WTC11 (cell line): ENCODE results near the gene NMU.

ENCODE experiments used
- CBFB ChIP-seq: sonication (generic); formaldehyde crosslinking; IDR thresholded peaks from 2 replicates; pipeline ENCODE4 v1.8.1; 2022; ENCODE audit warnings: mild to moderate bottlenecking, low read depth, missing genetic modification reagents
- EMX1 ChIP-seq: fragments of 250-450 bp; sonication (Bioruptor Pico); IDR thresholded peaks from 2 replicates; pipeline ENCODE4 v1.8.0; 2021; ENCODE audit warnings: mild to moderate bottlenecking
- FOXJ3 ChIP-seq: sonication (generic); formaldehyde crosslinking; IDR thresholded peaks from 2 replicates; pipeline ENCODE4 v1.9.0; 2021; ENCODE audit warnings: missing genetic modification reagents, mild to moderate bottlenecking, borderline replicate concordance
- RELA ChIP-seq: sonication (generic); formaldehyde crosslinking; IDR thresholded peaks from 2 replicates; pipeline ENCODE4 v1.8.1; 2022; ENCODE audit warnings: missing genetic modification reagents, mild to moderate bottlenecking, borderline replicate concordance
- ZNF232 ChIP-seq: sonication (generic); formaldehyde crosslinking; IDR thresholded peaks from 2 replicates; pipeline ENCODE4 v1.8.0; 2022; ENCODE audit warnings: mild to moderate bottlenecking, missing genetic modification reagents
- ZNF263 ChIP-seq: sonication (generic); formaldehyde crosslinking; IDR thresholded peaks from 2 replicates; pipeline ENCODE4 v1.8.1; 2022; ENCODE audit warnings: low read depth, mild to moderate bottlenecking, moderate library complexity, missing genetic modification reagents
- TF ChIP-seq, protein P1 (sequence below): sonication (generic); formaldehyde crosslinking; IDR thresholded peaks from 2 replicates; pipeline ENCODE4 v1.8.0; 2022; ENCODE audit warnings: mild to moderate bottlenecking, missing genetic modification reagents
- TF ChIP-seq, protein P2 (sequence below): sonication (generic); formaldehyde crosslinking; IDR thresholded peaks from 2 replicates; pipeline ENCODE4 v1.8.1; 2022; ENCODE audit warnings: mild to moderate bottlenecking, missing genetic modification reagents, moderate library complexity, borderline replicate concordance
- TF ChIP-seq, protein P3 (sequence below): sonication (generic); formaldehyde crosslinking; IDR thresholded peaks from 2 replicates; pipeline ENCODE4 v1.8.0; 2023; ENCODE audit warnings: mild to moderate bottlenecking, missing genetic modification reagents
- TF ChIP-seq, protein P4 (sequence below): fragments of 200-600 bp; IDR thresholded peaks from 2 replicates; pipeline ENCODE4 v1.8.0; 2022; ENCODE audit warnings: antibody characterized with exemption
- TF ChIP-seq, protein P5 (sequence below): sonication (generic); formaldehyde crosslinking; IDR thresholded peaks from 2 replicates; pipeline ENCODE4 v1.8.1; 2023; ENCODE audit warnings: mild to moderate bottlenecking, moderate library complexity, missing genetic modification reagents
- TF ChIP-seq, protein P6 (sequence below): sonication (generic); formaldehyde crosslinking; IDR thresholded peaks from 2 replicates; pipeline ENCODE4 v1.8.1; 2022; ENCODE audit warnings: mild to moderate bottlenecking, moderate library complexity, missing genetic modification reagents

DNA sequence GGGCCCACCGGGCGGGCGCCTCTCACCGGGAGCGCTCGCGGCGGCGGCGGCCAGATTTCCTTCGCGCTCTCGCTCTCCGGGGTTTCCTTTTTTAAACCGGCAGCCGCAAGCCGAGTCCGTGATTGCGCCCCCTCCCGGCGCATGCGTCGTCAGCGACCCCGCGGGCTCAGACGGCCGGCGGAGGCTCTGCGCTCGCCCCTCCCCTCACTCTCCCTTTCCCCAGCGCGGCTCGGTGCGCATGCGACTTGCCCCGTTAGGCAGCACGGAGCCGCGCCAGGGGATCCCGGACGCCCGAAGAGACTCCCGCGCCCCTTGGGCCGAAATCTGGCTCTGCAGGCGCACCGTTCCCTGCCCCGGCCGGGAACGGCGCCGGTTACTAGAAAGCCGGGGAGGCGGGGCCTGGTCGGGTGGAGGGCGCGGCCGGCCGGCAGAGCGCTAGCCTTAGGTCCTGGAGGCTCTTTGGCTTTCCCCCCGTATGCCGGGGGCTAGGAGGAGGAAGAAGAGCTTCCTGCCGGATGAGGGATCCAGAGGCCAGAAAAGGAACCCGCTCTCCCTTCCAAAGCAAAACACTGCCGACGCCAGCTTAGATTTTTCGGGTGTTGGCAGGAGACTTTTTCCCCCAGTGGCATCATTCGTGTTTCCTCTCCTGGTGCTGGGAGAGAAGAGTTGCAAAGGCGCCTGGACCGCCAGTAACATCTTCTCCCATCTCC is 89.2 kb downstream of the NMU start, which contains the start of gene CLOCK:
- TF ChIP-seq, protein P1, sequence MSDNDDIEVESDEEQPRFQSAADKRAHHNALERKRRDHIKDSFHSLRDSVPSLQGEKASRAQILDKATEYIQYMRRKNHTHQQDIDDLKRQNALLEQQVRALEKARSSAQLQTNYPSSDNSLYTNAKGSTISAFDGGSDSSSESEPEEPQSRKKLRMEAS (CRISPR knock-in tag): peak; percentile 69
- TF ChIP-seq, protein P2, sequence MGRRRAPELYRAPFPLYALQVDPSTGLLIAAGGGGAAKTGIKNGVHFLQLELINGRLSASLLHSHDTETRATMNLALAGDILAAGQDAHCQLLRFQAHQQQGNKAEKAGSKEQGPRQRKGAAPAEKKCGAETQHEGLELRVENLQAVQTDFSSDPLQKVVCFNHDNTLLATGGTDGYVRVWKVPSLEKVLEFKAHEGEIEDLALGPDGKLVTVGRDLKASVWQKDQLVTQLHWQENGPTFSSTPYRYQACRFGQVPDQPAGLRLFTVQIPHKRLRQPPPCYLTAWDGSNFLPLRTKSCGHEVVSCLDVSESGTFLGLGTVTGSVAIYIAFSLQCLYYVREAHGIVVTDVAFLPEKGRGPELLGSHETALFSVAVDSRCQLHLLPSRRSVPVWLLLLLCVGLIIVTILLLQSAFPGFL (CRISPR knock-in tag): no peak
- TF ChIP-seq, protein P3, sequence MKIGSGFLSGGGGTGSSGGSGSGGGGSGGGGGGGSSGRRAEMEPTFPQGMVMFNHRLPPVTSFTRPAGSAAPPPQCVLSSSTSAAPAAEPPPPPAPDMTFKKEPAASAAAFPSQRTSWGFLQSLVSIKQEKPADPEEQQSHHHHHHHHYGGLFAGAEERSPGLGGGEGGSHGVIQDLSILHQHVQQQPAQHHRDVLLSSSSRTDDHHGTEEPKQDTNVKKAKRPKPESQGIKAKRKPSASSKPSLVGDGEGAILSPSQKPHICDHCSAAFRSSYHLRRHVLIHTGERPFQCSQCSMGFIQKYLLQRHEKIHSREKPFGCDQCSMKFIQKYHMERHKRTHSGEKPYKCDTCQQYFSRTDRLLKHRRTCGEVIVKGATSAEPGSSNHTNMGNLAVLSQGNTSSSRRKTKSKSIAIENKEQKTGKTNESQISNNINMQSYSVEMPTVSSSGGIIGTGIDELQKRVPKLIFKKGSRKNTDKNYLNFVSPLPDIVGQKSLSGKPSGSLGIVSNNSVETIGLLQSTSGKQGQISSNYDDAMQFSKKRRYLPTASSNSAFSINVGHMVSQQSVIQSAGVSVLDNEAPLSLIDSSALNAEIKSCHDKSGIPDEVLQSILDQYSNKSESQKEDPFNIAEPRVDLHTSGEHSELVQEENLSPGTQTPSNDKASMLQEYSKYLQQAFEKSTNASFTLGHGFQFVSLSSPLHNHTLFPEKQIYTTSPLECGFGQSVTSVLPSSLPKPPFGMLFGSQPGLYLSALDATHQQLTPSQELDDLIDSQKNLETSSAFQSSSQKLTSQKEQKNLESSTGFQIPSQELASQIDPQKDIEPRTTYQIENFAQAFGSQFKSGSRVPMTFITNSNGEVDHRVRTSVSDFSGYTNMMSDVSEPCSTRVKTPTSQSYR: 0 out of 2 replicates have a peak, but pooled peaks have one; percentile 64
- TF ChIP-seq, protein P4, sequence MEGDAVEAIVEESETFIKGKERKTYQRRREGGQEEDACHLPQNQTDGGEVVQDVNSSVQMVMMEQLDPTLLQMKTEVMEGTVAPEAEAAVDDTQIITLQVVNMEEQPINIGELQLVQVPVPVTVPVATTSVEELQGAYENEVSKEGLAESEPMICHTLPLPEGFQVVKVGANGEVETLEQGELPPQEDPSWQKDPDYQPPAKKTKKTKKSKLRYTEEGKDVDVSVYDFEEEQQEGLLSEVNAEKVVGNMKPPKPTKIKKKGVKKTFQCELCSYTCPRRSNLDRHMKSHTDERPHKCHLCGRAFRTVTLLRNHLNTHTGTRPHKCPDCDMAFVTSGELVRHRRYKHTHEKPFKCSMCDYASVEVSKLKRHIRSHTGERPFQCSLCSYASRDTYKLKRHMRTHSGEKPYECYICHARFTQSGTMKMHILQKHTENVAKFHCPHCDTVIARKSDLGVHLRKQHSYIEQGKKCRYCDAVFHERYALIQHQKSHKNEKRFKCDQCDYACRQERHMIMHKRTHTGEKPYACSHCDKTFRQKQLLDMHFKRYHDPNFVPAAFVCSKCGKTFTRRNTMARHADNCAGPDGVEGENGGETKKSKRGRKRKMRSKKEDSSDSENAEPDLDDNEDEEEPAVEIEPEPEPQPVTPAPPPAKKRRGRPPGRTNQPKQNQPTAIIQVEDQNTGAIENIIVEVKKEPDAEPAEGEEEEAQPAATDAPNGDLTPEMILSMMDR: peak; percentile 55
- TF ChIP-seq FOXJ3 (CRISPR knock-in tag) (no peak), ZNF232 (CRISPR knock-in tag) (no peak), EMX1 (no peak), CBFB (CRISPR knock-in tag) (no peak), RELA (CRISPR knock-in tag) (no peak), ZNF263 (no peak)
- TF ChIP-seq, protein P5, sequence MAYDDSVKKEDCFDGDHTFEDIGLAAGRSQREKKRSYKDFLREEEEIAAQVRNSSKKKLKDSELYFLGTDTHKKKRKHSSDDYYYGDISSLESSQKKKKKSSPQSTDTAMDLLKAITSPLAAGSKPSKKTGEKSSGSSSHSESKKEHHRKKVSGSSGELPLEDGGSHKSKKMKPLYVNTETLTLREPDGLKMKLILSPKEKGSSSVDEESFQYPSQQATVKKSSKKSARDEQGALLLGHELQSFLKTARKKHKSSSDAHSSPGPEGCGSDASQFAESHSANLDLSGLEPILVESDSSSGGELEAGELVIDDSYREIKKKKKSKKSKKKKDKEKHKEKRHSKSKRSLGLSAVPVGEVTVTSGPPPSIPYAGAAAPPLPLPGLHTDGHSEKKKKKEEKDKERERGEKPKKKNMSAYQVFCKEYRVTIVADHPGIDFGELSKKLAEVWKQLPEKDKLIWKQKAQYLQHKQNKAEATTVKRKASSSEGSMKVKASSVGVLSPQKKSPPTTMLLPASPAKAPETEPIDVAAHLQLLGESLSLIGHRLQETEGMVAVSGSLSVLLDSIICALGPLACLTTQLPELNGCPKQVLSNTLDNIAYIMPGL (CRISPR knock-in tag): peak; percentile 90
- TF ChIP-seq, protein P6, sequence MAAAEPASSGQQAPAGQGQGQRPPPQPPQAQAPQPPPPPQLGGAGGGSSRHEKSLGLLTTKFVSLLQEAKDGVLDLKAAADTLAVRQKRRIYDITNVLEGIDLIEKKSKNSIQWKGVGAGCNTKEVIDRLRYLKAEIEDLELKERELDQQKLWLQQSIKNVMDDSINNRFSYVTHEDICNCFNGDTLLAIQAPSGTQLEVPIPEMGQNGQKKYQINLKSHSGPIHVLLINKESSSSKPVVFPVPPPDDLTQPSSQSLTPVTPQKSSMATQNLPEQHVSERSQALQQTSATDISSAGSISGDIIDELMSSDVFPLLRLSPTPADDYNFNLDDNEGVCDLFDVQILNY (CRISPR knock-in tag): no peak
